Hepatocyte (in vitro differentiated cells): ENCODE data around the gene TPM3. TPM values are rescaled to one million over a fixed set of nuclear protein-coding genes. Genes with fewer than 3 reads are reported as not detected.
A peak's percentile ranks its signal among the peaks of the same experiment; 100 is the strongest.

Experiments
- DNase-seq: peaks from one replicate; pipeline ENCODE4 v3.0.0-alpha.2; 2016; ENCODE audit warnings: low spot score
- H2AFZ ChIP-seq: fragments of 200-600 bp; sonication (generic); 2 replicates; pipeline ENCODE4 v1.6.0; 2016; ENCODE audit warnings: antibody characterized with exemption, mild to moderate bottlenecking
- H3K27ac ChIP-seq: fragments of 200-600 bp; sonication (generic); 2 replicates; pipeline ENCODE4 v1.5.1; 2016; ENCODE audit warnings: mild to moderate bottlenecking
- H3K27me3 ChIP-seq: fragments of 200-600 bp; sonication (generic); 2 replicates; pipeline ENCODE4 v1.6.1; 2016
- H3K36me3 ChIP-seq: fragments of 200-600 bp; sonication (generic); replicated peaks from 2 replicates; pipeline ENCODE4 v1.5.1; 2016; ENCODE audit warnings: low read depth; ENCODE audit not compliant: insufficient read depth
- H3K4me1 ChIP-seq: fragments of 200-600 bp; sonication (generic); 2 replicates; pipeline ENCODE4 v1.5.1; 2016; ENCODE audit warnings: mild to moderate bottlenecking, moderate library complexity; ENCODE audit not compliant: insufficient read depth
- H3K4me2 ChIP-seq: fragments of 200-600 bp; sonication (generic); 2 replicates; pipeline ENCODE4 v1.6.0; 2016
- H3K4me3 ChIP-seq: fragments of 200-600 bp; sonication (generic); 2 replicates; pipeline ENCODE4 v1.5.1; 2016; ENCODE audit warnings: mild to moderate bottlenecking
- H3K79me2 ChIP-seq: fragments of 200-600 bp; sonication (generic); 2 replicates; pipeline ENCODE4 v1.6.0; 2017; ENCODE audit warnings: mild to moderate bottlenecking
- H3K9me2 ChIP-seq: fragments of 200-600 bp; sonication (generic); replicated peaks from 2 replicates; pipeline ENCODE4 v1.6.0; 2017; ENCODE audit warnings: mild to moderate bottlenecking; ENCODE audit not compliant: insufficient read depth
- H3K9me3 ChIP-seq: fragments of 200-600 bp; sonication (generic); 2 replicates; pipeline ENCODE4 v1.5.1; 2016; ENCODE audit warnings: low read depth, mild to moderate bottlenecking
- H4K20me1 ChIP-seq: fragments of 200-600 bp; sonication (generic); 2 replicates; pipeline ENCODE4 v1.6.0; 2016; ENCODE audit warnings: mild to moderate bottlenecking; ENCODE audit not compliant: insufficient read depth, poor library complexity, severe bottlenecking
- EZH2 ChIP-seq: fragments of 200-600 bp; sonication (generic); IDR thresholded peaks from 2 replicates; pipeline ENCODE4 v1.6.1; 2016; ENCODE audit warnings: antibody characterized with exemption, mild to moderate bottlenecking, borderline replicate concordance
- EZH2phosphoT487 ChIP-seq: fragments of 200-600 bp; sonication (generic); IDR thresholded peaks from one replicate; pipeline ENCODE4 v1.6.1; 2018; ENCODE audit warnings: antibody characterized with exemption, mild to moderate bottlenecking, low read depth, moderate library complexity; ENCODE audit not compliant: unreplicated experiment, severe bottlenecking
- whole genome bisulfite sequencing: methylation state at CpG from one replicate; pipeline ENCODE4 v1.1.6; 2016; ENCODE audit warnings: low lambda C conversion rate; ENCODE audit errors: missing lambda C conversion rate; 5-methylcytosine and 5-hydroxymethylcytosine counted together
- polyA plus RNA-seq: library from polyadenylated mRNA; unstranded; fragments of >200 nt; fragmentation: Nextera tagmentation; extraction: Ambion mirVana; gene quantifications from 2 replicates; pipeline ENCODE4 v1.2.1, GENCODE V29; 2016
- total RNA-seq: library from RNA; depleted of rRNA; stranded (reverse); fragments of >200 nt; gene quantifications from 2 replicates; pipeline ENCODE4 v1.2.3, GENCODE V29; 2014
- TF ChIP-seq, protein P1 (sequence below): fragments of 200-600 bp; sonication (generic); IDR thresholded peaks from 2 replicates; pipeline ENCODE4 v1.5.1; 2016; ENCODE audit warnings: antibody characterized with exemption, mild to moderate bottlenecking; ENCODE audit not compliant: poor library complexity

The TPM3 gene
- total and polyA plus RNA-seq, 2 experiments from 2014 or later: 321 to 440 TPM

DNA sequence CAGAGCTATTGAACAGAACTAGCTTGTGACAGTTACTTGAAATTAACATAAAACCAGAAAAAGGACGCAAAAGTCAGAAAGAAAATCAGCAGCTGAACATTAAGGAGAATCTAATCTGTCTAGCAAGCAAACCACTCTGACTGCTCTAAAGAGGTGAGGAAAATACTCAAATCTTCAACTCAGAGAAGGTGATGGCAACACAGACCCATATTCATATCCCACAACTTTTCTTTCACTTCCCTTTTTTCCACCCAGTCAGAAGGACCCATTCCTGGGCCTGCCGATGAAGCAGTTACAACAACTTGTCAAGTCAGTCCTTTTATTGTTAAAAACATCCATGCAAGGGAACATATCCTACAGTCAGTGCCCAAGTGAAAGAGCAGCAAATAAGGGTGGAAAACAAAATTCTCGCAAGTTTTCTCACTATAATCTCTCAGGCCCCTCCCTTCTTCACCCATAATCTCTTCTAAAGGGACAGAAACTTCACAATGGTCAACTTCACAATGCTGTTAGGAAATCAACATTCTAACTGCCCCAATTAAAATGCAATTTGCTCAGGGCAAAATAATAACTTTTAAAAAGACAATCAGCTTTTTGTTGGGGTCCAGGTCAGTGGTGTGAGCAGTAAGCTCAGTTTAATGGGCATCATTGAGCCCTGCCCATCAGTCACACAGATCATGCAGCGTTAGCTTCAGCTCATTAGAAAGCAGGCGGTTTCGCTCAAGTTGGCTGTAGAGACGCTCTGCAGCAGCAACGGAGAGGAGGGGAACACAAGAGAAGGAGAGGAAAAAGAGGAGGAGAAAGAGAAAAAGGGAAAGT is 33.4 kb downstream of the TPM3 start:
- DNase-seq: no peak
- H3K79me2 ChIP-seq: peaks cover 6% of the 10 kb centered on the region
- H3K4me3 ChIP-seq: no peak overlapping the region
- no peak overlapping the region for H2AFZ ChIP-seq
- H3K9me3 ChIP-seq: no peaks in the 10 kb centered on the region
- no peak overlapping the region for H3K4me2 ChIP-seq
- H4K20me1 ChIP-seq: no peaks in the 10 kb centered on the region
- peaks cover 4% of the 10 kb centered on the region for H3K36me3 ChIP-seq
- TF ChIP-seq EZH2phosphoT487 (no peak), EZH2 (no peak)
- TF ChIP-seq, protein P1, sequence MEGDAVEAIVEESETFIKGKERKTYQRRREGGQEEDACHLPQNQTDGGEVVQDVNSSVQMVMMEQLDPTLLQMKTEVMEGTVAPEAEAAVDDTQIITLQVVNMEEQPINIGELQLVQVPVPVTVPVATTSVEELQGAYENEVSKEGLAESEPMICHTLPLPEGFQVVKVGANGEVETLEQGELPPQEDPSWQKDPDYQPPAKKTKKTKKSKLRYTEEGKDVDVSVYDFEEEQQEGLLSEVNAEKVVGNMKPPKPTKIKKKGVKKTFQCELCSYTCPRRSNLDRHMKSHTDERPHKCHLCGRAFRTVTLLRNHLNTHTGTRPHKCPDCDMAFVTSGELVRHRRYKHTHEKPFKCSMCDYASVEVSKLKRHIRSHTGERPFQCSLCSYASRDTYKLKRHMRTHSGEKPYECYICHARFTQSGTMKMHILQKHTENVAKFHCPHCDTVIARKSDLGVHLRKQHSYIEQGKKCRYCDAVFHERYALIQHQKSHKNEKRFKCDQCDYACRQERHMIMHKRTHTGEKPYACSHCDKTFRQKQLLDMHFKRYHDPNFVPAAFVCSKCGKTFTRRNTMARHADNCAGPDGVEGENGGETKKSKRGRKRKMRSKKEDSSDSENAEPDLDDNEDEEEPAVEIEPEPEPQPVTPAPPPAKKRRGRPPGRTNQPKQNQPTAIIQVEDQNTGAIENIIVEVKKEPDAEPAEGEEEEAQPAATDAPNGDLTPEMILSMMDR: no peak
- no peaks in the 10 kb centered on the region for H3K27me3 ChIP-seq
- H3K4me1 ChIP-seq: peaks cover 4% of the 10 kb centered on the region
- H3K27ac ChIP-seq: peak overlapping the region; percentile 11
- H3K9me2 ChIP-seq: no peaks in the 10 kb centered on the region
- WGBS: 92% methylated on average over 8 of the region's 8 CpGs

DNA sequence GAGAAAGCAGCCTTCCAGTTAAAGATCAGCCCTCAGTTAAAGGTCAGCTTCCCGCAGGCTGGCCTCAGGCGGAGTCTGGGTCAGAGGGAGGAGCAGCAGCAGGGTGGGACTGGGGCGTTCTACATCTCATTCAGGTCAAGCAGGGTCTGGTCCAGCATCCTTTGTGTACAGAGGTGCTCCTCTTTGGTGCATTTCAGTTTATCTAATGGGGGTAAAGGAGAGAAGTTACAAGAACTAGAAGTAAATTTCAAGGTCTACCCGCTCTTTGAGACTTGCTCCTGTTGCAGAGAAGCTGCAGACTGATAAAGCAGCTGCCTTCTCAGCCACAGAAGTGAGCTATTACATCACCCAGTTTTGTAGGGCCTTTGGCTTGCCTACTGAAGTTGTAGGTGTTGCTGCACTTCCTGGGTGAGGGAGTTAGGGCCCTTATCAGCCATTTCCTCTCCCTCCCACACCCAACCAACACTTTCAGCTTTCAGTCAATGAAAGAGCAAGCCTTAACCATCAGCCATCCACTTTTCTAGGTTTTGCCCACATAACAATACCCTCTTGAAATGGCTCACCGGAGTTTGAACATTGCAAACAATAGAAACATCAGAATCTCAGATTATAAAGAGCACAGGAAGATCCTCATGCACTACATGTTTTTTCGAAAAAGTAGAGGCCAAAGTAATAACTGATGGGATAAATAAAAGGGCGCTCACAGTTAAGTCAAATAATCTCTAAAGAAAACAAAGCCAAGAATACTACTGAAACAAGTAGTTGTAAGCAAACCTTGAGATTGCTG is 34.2 kb downstream of the TPM3 start:
- Histone ChIP-seq H3K4me1 (peaks cover 4% of the 10 kb centered on the region), H3K9me3 (no peaks in the 10 kb centered on the region), H3K27me3 (no peaks in the 10 kb centered on the region), H3K4me2 (no peak overlapping the region), H3K79me2 (peaks cover 6% of the 10 kb centered on the region), H2AFZ (no peak overlapping the region), H4K20me1 (no peaks in the 10 kb centered on the region), H3K9me2 (no peaks in the 10 kb centered on the region), H3K27ac (peak overlapping the region; percentile 11), H3K36me3 (peaks cover 4% of the 10 kb centered on the region), H3K4me3 (no peak overlapping the region)
- 77% methylated on average over 7 of the region's 7 CpGs for WGBS
- TF ChIP-seq, protein P1: no peak
- TF ChIP-seq EZH2phosphoT487: no peak
- TF ChIP-seq EZH2: no peak
- DNase-seq: peak; percentile 29

DNA sequence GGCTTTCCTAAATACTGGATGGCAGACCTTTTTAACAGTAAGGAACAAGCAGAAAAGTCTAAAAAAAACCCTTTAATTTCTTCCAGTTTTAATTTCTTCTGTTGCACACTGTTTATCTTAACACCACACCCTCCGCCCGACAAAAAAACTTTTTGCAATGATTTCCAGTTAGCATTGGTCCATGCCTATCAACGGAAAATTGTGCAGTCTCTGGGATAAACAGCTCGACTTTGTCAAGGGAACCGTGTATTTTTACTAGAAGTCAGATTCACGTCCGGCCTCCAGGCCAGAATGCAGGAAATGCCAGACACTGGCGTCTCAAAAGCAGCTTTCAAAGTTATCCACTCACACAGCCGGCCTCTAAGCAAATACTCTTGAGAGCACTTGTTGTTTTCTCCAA is 36.6 kb downstream of the TPM3 start:
- no peaks in the 10 kb centered on the region for H3K36me3 ChIP-seq
- H3K9me2 ChIP-seq: no peaks in the 10 kb centered on the region
- DNase-seq: peak; percentile 52
- H3K27ac ChIP-seq: peak overlapping the region; percentile 87
- no peak overlapping the region for H2AFZ ChIP-seq
- no peaks in the 10 kb centered on the region for H3K9me3 ChIP-seq
- no peak for TF ChIP-seq EZH2phosphoT487
- TF ChIP-seq, protein P1: no peak
- TF ChIP-seq EZH2: no peak
- WGBS: 36% methylated on average over 9 of the region's 9 CpGs
- H3K79me2 ChIP-seq: peaks cover 3% of the 10 kb centered on the region
- no peaks in the 10 kb centered on the region for H4K20me1 ChIP-seq
- H3K4me1 ChIP-seq: peaks cover 7% of the 10 kb centered on the region
- H3K27me3 ChIP-seq: no peaks in the 10 kb centered on the region
- no peak overlapping the region for H3K4me3 ChIP-seq
- no peak overlapping the region for H3K4me2 ChIP-seq
